SK-N-SH (cell line): ENCODE measurements around the gene REX1BD. TPM values are rescaled to one million over a fixed set of nuclear protein-coding genes. Genes with fewer than 3 reads are reported as not detected.

Experiments
- CTCF ChIA-PET: fragments of 300-600, 350-600 bp; formaldehyde crosslinking; extraction: SDS; loops from one replicate; lab custom pipeline; 2021; lab: Yijun Ruan, JAX
- POLR2A ChIA-PET: fragments of 350-600 bp; sonication (Branson Sonifier 250); formaldehyde crosslinking; extraction: SDS; loops from one replicate; lab custom pipeline; 2020; ENCODE audit warnings: antibody characterized with exemption, inconsistent platforms; lab: Yijun Ruan, JAX
- DNase-seq: peaks from one replicate; pipeline ENCODE4 v3.0.0; 2012
- H2AFZ ChIP-seq: fragments of 200-600 bp; sonication (generic); 2 replicates; pipeline ENCODE4 v1.8.1; 2016; ENCODE audit warnings: antibody characterized with exemption, mild to moderate bottlenecking, low read depth
- H3F3A ChIP-seq: fragments of 200-600 bp; sonication (generic); replicated peaks from 2 replicates; pipeline ENCODE3; 2016; ENCODE audit warnings: antibody characterized with exemption, mild to moderate bottlenecking; ENCODE audit not compliant: insufficient read depth
- H3K27ac ChIP-seq, 2 experiments: fragments of 200-500 bp in 1 of 2; fragments of 200-600 bp in 1 of 2; sonication (Bioruptor generic) in 1 of 2; sonication (generic), shearing (Covaris generic) in 1 of 2; 2 replicates each; pipeline versions ENCODE4 v1.5.1 to v1.6.1; 2014 to 2016; ENCODE audit warnings: low read depth in 2 of 2, inconsistent platforms in 1 of 2, low read length in 1 of 2, mild to moderate bottlenecking in 1 of 2, mixed read lengths in 1 of 2
- H3K27me3 ChIP-seq: fragments of 200-600 bp; sonication (generic), shearing (Covaris generic); 2 replicates; pipeline ENCODE4 v1.6.1; 2016; ENCODE audit warnings: mixed run types; ENCODE audit not compliant: insufficient read depth
- H3K36me3 ChIP-seq, 2 experiments: fragments of 200-500 bp in 1 of 2; fragments of 200-600 bp in 1 of 2; sonication (Bioruptor generic) in 1 of 2; sonication (generic) in 1 of 2; replicated peaks in 1 of 2; 2 replicates each; pipeline versions ENCODE3 to v1.5.1; 2014 to 2016; ENCODE audit warnings: low read length in 1 of 2, mild to moderate bottlenecking in 1 of 2; ENCODE audit not compliant: insufficient read depth in 2 of 2, control insufficient read depth in 1 of 2
- H3K4me1 ChIP-seq, 2 experiments: fragments of 200-500 bp in 1 of 2; fragments of 200-600 bp in 1 of 2; sonication (Bioruptor generic) in 1 of 2; sonication (generic), shearing (Covaris generic) in 1 of 2; 2 replicates each; pipeline versions ENCODE4 v1.5.1 to v1.6.1; 2014 to 2016; ENCODE audit warnings: low read depth in 1 of 2, low read length in 1 of 2, mixed run types in 1 of 2; ENCODE audit not compliant: insufficient read depth in 2 of 2, control insufficient read depth in 1 of 2
- H3K4me2 ChIP-seq: fragments of 200-600 bp; sonication (generic), shearing (Covaris generic); 2 replicates; pipeline ENCODE4 v1.6.1; 2017; ENCODE audit warnings: mixed run types
- H3K4me3 ChIP-seq, 2 experiments: fragments of 200-500 bp in 1 of 2; fragments of 200-600 bp in 1 of 2; sonication (Bioruptor generic) in 1 of 2; sonication (generic), shearing (Covaris generic) in 1 of 2; 2 replicates each; pipeline versions ENCODE4 v1.5.1 to v1.8.1; 2014 to 2016; ENCODE audit warnings: low read depth in 2 of 2, inconsistent platforms in 1 of 2, low read length in 1 of 2, mild to moderate bottlenecking in 1 of 2, mixed read lengths in 1 of 2, moderate library complexity in 1 of 2
- H3K79me2 ChIP-seq: fragments of 200-600 bp; sonication (generic); 2 replicates; pipeline ENCODE4 v1.8.1; 2017; ENCODE audit warnings: mild to moderate bottlenecking; ENCODE audit not compliant: insufficient read depth
- H3K9ac ChIP-seq: fragments of 200-600 bp; sonication (generic); 2 replicates; pipeline ENCODE4 v1.6.1; 2017; ENCODE audit warnings: mixed run types
- H3K9me2 ChIP-seq: fragments of 200-600 bp; sonication (generic); 2 replicates; pipeline ENCODE4 v1.6.1; 2017; ENCODE audit warnings: mixed run types
- H3K9me3 ChIP-seq: fragments of 200-600 bp; sonication (generic); 2 replicates; pipeline ENCODE4 v1.6.1; 2017; ENCODE audit warnings: mixed run types, mild to moderate bottlenecking, moderate library complexity
- H4K20me1 ChIP-seq: fragments of 200-600 bp; sonication (generic); 2 replicates; pipeline ENCODE4 v1.6.1; 2017; ENCODE audit warnings: mild to moderate bottlenecking, mixed run types; ENCODE audit not compliant: insufficient read depth
- CHD2 ChIP-seq: fragments of 150-350 bp; IDR thresholded peaks from 2 replicates; pipeline ENCODE4 v1.6.1; 2018; ENCODE audit warnings: low read length; ENCODE audit not compliant: partially characterized antibody
- CTCF ChIP-seq: fragments of 200-600 bp; sonication (generic); IDR thresholded peaks from 2 replicates; pipeline ENCODE4 v1.6.1; 2017; ENCODE audit warnings: antibody characterized with exemption, mild to moderate bottlenecking, moderate library complexity
- FOSL2 ChIP-seq: IDR thresholded peaks from 2 replicates; pipeline ENCODE4 v1.4.0; 2012; ENCODE audit warnings: low read depth, mild to moderate bottlenecking, moderate library complexity, borderline replicate concordance
- FOXJ3 ChIP-seq: sonication (generic); formaldehyde crosslinking; IDR thresholded peaks from 2 replicates; pipeline ENCODE4 v1.5.1; 2020; ENCODE audit warnings: mild to moderate bottlenecking, missing genetic modification reagents
- FOXM1 ChIP-seq: IDR thresholded peaks from 2 replicates; pipeline ENCODE4 v1.4.0; 2012; ENCODE audit warnings: low read depth, mild to moderate bottlenecking
- GABPA ChIP-seq: IDR thresholded peaks from 2 replicates; pipeline ENCODE4 v1.4.0; 2012; ENCODE audit warnings: low read depth, mild to moderate bottlenecking
- JUND ChIP-seq: IDR thresholded peaks from 2 replicates; pipeline ENCODE4 v1.4.0; 2012
- NFIC ChIP-seq: IDR thresholded peaks from 2 replicates; pipeline ENCODE4 v1.4.0; 2012; ENCODE audit warnings: borderline replicate concordance
- NRF1 ChIP-seq: IDR thresholded peaks from 2 replicates; pipeline ENCODE4 v1.6.1; 2012; ENCODE audit warnings: low read depth, mild to moderate bottlenecking, low read length
- RAD21 ChIP-seq: IDR thresholded peaks from 2 replicates; pipeline ENCODE4 v1.6.1; 2012; ENCODE audit warnings: mild to moderate bottlenecking, low read length
- RCOR1 ChIP-seq: fragments of 150-350 bp; IDR thresholded peaks from 2 replicates; pipeline ENCODE4 v1.6.1; 2017; ENCODE audit warnings: antibody characterized with exemption, low read length
- RFX5 ChIP-seq: IDR thresholded peaks from 2 replicates; pipeline ENCODE4 v1.6.1; 2012; ENCODE audit warnings: mild to moderate bottlenecking, improper control_type of control experiment, low read length
- SIN3A ChIP-seq: IDR thresholded peaks from 2 replicates; pipeline ENCODE4 v1.6.1; 2012; ENCODE audit warnings: low read depth, mild to moderate bottlenecking, low read length, moderate library complexity, borderline replicate concordance
- SMC3 ChIP-seq: IDR thresholded peaks from 2 replicates; pipeline ENCODE4 v1.6.1; 2012; ENCODE audit warnings: low read depth, low read length, improper control_type of control experiment
- TAF1 ChIP-seq: IDR thresholded peaks from 2 replicates; pipeline ENCODE4 v1.6.1; 2012; ENCODE audit warnings: low read depth, mild to moderate bottlenecking, low read length, moderate library complexity, borderline replicate concordance
- TCF12 ChIP-seq: IDR thresholded peaks from 2 replicates; pipeline ENCODE4 v1.4.0; 2012
- USF1 ChIP-seq: IDR thresholded peaks from 2 replicates; pipeline ENCODE4 v1.4.0; 2012; ENCODE audit warnings: low read depth, borderline replicate concordance
- ZBTB33 ChIP-seq: IDR thresholded peaks from 2 replicates; pipeline ENCODE4 v1.4.0; 2012; ENCODE audit warnings: low read depth, borderline replicate concordance
- WGBS: methylation state at CpG from one replicate; pipeline ENCODE4 v1.1.6; 2017; ENCODE audit warnings: low lambda C conversion rate; 5-methylcytosine and 5-hydroxymethylcytosine counted together
- polyA plus RNA-seq, 3 experiments: library from polyadenylated mRNA; depleted of rRNA; stranded (reverse); fragments of >200 nt; gene quantifications; 2 replicates each; pipeline ENCODE4 v1.2.3, GENCODE V29; 2012

Gene REX1BD
- polyA plus RNA-seq, 1 of the 3 experiments (the other 2 are of a cell fraction), result 159 TPM

- no peak for TF ChIP-seq FOSL2
- TF ChIP-seq JUND, result no peak
- TF ChIP-seq FOXJ3 (CRISPR knock-in tag), result no peak
- no peak for TF ChIP-seq NRF1
These were observed 30.4 kb upstream of the REX1BD start (continued) for GRCh38 chr19:18558202-18558555.

- H3K9me2 ChIP-seq, result no peaks in the 10 kb centered on the region
- no peak for DNase-seq
- H3K79me2 ChIP-seq, result peaks cover 48% of the 10 kb centered on the region
- peak overlapping the region; percentile 46 to 60; a peak in 1 of 4 replicates for H3K27ac ChIP-seq
- no peak for TF ChIP-seq USF1
- no peaks in the 10 kb centered on the region for H4K20me1 ChIP-seq
- peaks cover 0 to 5% of the 10 kb centered on the region in 2 experiments; a peak in 1 of 4 replicates for H3K4me1 ChIP-seq
- H3K4me2 ChIP-seq, result peak overlapping the region; percentile 90
- H3K36me3 ChIP-seq, result peaks cover 4 to 11% of the 10 kb centered on the region in 2 experiments
- H3K9me3 ChIP-seq, result no peaks in the 10 kb centered on the region
- H2AFZ ChIP-seq, result no peak overlapping the region
- H3K27me3 ChIP-seq, result no peaks in the 10 kb centered on the region
- WGBS, result 37% methylated on average over 3 of the region's 3 CpGs
- peaks cover 3% of the 10 kb centered on the region for H3F3A ChIP-seq
- CTCF ChIA-PET, result interaction anchor here (0.8 to 2.5 kb wide), 11 partner anchors 11 to 336 kb away, joined by 3 to 8 read pairs (median 5); partner anchors contain the start of genes REX1BD and UBA52
- POLR2A ChIA-PET, result interaction anchor here (0.6 to 2.5 kb wide), 5 partner anchors 13 to 292 kb away, joined by 3 to 14 read pairs (median 3); partner anchors contain the start of gene UBA52
- H3K9ac ChIP-seq, result peak overlapping the region; percentile 75
- peak overlapping the region; percentile 78 to 85 for H3K4me3 ChIP-seq
These were observed 30.0 kb upstream of the REX1BD start for GRCh38 chr19:18558604-18559003.

GRCh38 chr19:18559685-18560084 lies 28.9 kb upstream of the REX1BD start:
- H2AFZ ChIP-seq, result no peak overlapping the region
- H3K79me2 ChIP-seq, result peaks cover 48% of the 10 kb centered on the region
- DNase-seq, result no peak
- H3K4me3 ChIP-seq, result no peak overlapping the region
- ChIA-PET POLR2A (no interaction called here), CTCF (interaction anchor here (1.0 to 2.5 kb wide), 2 partner anchors 28 to 98 kb away, joined by 3 to 7 read pairs; partner anchors contain the start of gene REX1BD)
- no peaks in the 10 kb centered on the region for H3K27me3 ChIP-seq
- H3K4me1 ChIP-seq, result peaks cover 0 to 5% of the 10 kb centered on the region in 2 experiments; a peak in 1 of 4 replicates
- H3F3A ChIP-seq, result peaks cover 3% of the 10 kb centered on the region
- no peaks in the 10 kb centered on the region for H4K20me1 ChIP-seq
- peaks cover 4 to 14% of the 10 kb centered on the region in 2 experiments for H3K36me3 ChIP-seq
- H3K9me3 ChIP-seq, result no peaks in the 10 kb centered on the region
- 84% methylated on average over 5 of the region's 5 CpGs for WGBS
- 0 out of 2 replicates have a peak overlapping the region, but pooled peaks have one; percentile 12 for H3K9ac ChIP-seq
- TF ChIP-seq GABPA, result no peak
- TF ChIP-seq FOXJ3 (CRISPR knock-in tag), result no peak
- TF ChIP-seq NFIC, result no peak
- no peak for TF ChIP-seq TAF1
- TF ChIP-seq SIN3A, result no peak
- TF ChIP-seq RCOR1, result no peak
- TF ChIP-seq JUND, result no peak
- TF ChIP-seq RAD21, result no peak
- no peak for TF ChIP-seq CTCF
- TF ChIP-seq RFX5, result no peak
- TF ChIP-seq USF1, result no peak
- TF ChIP-seq CHD2, result no peak
- no peak for TF ChIP-seq ZBTB33
- no peak for TF ChIP-seq TCF12
- TF ChIP-seq FOXM1, result no peak
- TF ChIP-seq SMC3, result no peak
- H3K27ac ChIP-seq, result no peak overlapping the region
- no peaks in the 10 kb centered on the region for H3K9me2 ChIP-seq
- H3K4me2 ChIP-seq, result peak overlapping the region; percentile 90; the same call in 1 of the 2 replicates
